ENCODE data around the gene OGN.
A peak's percentile ranks its signal among the peaks of the same experiment; 100 is the strongest.

The OGN gene

DNA sequence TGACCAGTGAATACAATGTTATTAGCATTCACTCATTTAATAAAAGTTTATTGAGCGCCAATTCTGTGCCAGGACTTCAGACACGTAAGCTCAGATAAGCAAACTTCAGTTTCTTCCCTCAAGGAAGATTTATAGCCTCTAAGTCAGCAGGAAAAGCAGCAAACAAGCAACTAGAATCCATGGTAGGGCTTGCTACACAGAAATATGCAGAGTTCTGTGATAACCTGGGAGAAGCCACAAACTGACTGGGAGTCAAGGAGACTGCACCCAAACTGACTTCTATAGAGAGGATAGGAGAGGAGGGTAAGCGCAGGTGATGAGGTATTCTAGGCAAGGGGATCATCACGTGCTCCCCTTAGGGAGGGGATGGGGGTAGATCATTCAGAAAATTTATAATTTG is 1.4 kb upstream of the OGN start:
- no peak overlapping the region for H3K4me3 ChIP-seq (ENCODE audit: low read length)
- TF ChIP-seq CTCF (IDR thresholded peaks at IDR 0.05; ENCODE audit: insufficient read depth, low read depth, low read length, missing control alignments) = no peak
- no peak for DNase-seq (ENCODE audit: low read depth)

GRCh38 chr9:92402826-92403745 is 1.3 kb downstream of the OGN start:
- no peak for TF ChIP-seq CTCF (IDR thresholded peaks at IDR 0.05; ENCODE audit: insufficient read depth, low read depth, low read length, missing control alignments)
- no peak for DNase-seq (ENCODE audit: low read depth)
- no peak overlapping the region for H3K4me3 ChIP-seq (ENCODE audit: low read length)

GRCh38 chr9:92402360-92402759 is 2.0 kb downstream of the OGN start:
- H3K4me3 ChIP-seq (ENCODE audit: low read length) = no peak overlapping the region
- no peak for TF ChIP-seq CTCF (IDR thresholded peaks at IDR 0.05; ENCODE audit: insufficient read depth, low read depth, low read length, missing control alignments)
- no peak for DNase-seq (ENCODE audit: low read depth)

GRCh38 chr9:92397853-92398252 is 6.5 kb downstream of the OGN start:
- H3K4me3 ChIP-seq (ENCODE audit: low read length) = no peak overlapping the region
- no peak for DNase-seq (ENCODE audit: low read depth)
- TF ChIP-seq CTCF (IDR thresholded peaks at IDR 0.05; ENCODE audit: insufficient read depth, low read depth, low read length, missing control alignments) = no peak

- no peak overlapping the region for H3K4me3 ChIP-seq (ENCODE audit: low read length)
- TF ChIP-seq CTCF (IDR thresholded peaks at IDR 0.05; ENCODE audit: insufficient read depth, low read depth, low read length, missing control alignments) = no peak
- DNase-seq (ENCODE audit: low read depth) = no peak
Observed at GRCh38 chr9:92395617-92396016, 8.8 kb downstream of the OGN start.

GRCh38 chr9:92393686-92394085 is 10.7 kb downstream of the OGN start:
- no peak overlapping the region for H3K4me3 ChIP-seq (ENCODE audit: low read length)
- TF ChIP-seq CTCF (IDR thresholded peaks at IDR 0.05; ENCODE audit: insufficient read depth, low read depth, low read length, missing control alignments) = no peak
- DNase-seq (ENCODE audit: low read depth) = no peak

- DNase-seq (ENCODE audit: low read depth) = peak; percentile 41
- H3K4me3 ChIP-seq (ENCODE audit: low read length) = no peak overlapping the region
- no peak for TF ChIP-seq CTCF (IDR thresholded peaks at IDR 0.05; ENCODE audit: insufficient read depth, low read depth, low read length, missing control alignments)
Observed at GRCh38 chr9:92392690-92393089, 11.7 kb downstream of the OGN start.

Data from epithelial cell of esophagus (primary cell).